Neural cell (in vitro differentiated cells): ENCODE data around the gene GRM4.

Source experiments
- CTCF ChIP-seq: fragments of 450-650 bp; IDR thresholded peaks from 2 replicates; pipeline ENCODE4 v1.5.1; 2014; ENCODE audit warnings: antibody characterized with exemption, mild to moderate bottlenecking, moderate library complexity; ENCODE audit not compliant: poor library complexity, severe bottlenecking
- EP300 ChIP-seq: fragments of 450-650 bp; conservative IDR thresholded peaks from 2 replicates; pipeline ENCODE4 v1.6.1; 2014; ENCODE audit warnings: antibody characterized with exemption, mild to moderate bottlenecking, moderate library complexity; ENCODE audit not compliant: poor library complexity, severe bottlenecking
- EZH2 ChIP-seq: fragments of 200-600, 300-800 bp; shearing (Covaris generic), sonication (generic); IDR thresholded peaks from 2 replicates; pipeline ENCODE4 v1.6.1; 2014; ENCODE audit warnings: antibody characterized with exemption, low read length, borderline replicate concordance, mild to moderate bottlenecking; ENCODE audit not compliant: insufficient read depth, poor library complexity, severe bottlenecking
- MXI1 ChIP-seq: fragments of 450-650 bp; conservative IDR thresholded peaks from 2 replicates; pipeline ENCODE4 v1.6.1; 2014; ENCODE audit warnings: antibody characterized with exemption, mild to moderate bottlenecking; ENCODE audit not compliant: poor library complexity, severe bottlenecking
- POLR2AphosphoS5 ChIP-seq: IDR thresholded peaks from 2 replicates; pipeline ENCODE4 v1.6.1; 2012
- RAD21 ChIP-seq: fragments of 450-650 bp; conservative IDR thresholded peaks from 2 replicates; pipeline ENCODE4 v1.6.1; 2014; ENCODE audit warnings: antibody characterized with exemption, mild to moderate bottlenecking, moderate library complexity
- REST ChIP-seq: IDR thresholded peaks from 2 replicates; pipeline ENCODE4 v1.6.1; 2012; ENCODE audit warnings: borderline replicate concordance
- SMC3 ChIP-seq: fragments of 450-650 bp; conservative IDR thresholded peaks from 2 replicates; pipeline ENCODE4 v1.6.1; 2014; ENCODE audit warnings: antibody characterized with exemption, mild to moderate bottlenecking, moderate library complexity; ENCODE audit not compliant: poor library complexity
- TAF1 ChIP-seq: IDR thresholded peaks from 2 replicates; pipeline ENCODE4 v1.6.1; 2012; ENCODE audit warnings: low read depth

GRCh38 chr6:34052071-34052825 lies 93.6 kb downstream of the GRM4 start:
- TF ChIP-seq CTCF (no peak), POLR2AphosphoS5 (no peak), RAD21 (no peak), REST (no peak), MXI1 (no peak), EP300 (no peak), TAF1 (no peak), EZH2 (no peak), SMC3 (no peak)
